C4-2B (cell line): Measurements from ENCODE around the gene FZR1.

Source experiments
- CTCF ChIP-seq: fragments of 450-650 bp; conservative IDR thresholded peaks from 2 replicates; pipeline ENCODE4 v1.5.1; 2017; ENCODE audit warnings: mild to moderate bottlenecking
- ZFX ChIP-seq: fragments of 450-650 bp; IDR thresholded peaks from 2 replicates; pipeline ENCODE4 v1.6.1; 2017

DNA sequence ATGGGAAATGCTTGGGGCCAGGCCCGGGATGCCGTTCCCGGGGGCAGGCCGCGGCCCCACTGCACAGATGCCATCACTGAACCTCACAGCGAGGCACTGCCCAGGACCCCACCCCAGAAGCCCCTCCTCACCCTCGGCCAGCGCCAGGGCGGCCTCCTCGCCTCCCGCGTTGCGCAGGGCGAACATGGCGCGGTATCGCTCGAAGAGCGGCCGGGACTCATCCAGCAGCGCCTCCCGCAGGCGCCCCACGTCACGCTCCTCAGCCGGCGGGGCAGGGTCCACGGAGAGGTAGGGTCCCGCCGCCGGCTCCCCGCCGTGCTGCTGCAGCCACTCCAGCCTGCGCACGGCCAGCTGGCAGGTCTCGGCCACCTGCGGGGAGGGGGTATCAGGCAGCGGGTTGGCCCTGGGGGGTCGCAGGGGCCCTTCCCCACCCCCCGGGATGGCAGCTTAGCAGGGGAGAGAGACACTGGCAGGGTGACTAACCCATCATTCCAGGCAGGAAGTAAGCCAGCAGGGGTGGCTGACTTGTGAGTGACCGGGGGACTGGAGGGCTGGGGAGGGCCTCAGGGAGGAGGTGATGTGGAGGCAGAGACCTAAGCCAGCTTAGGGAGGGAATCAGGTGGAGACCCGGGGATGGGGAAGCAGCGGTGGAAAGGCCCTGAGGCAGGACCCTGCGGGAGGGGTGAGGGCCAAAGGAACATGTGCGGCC lies 13.8 kb upstream of the FZR1 start:
- TF ChIP-seq CTCF, result no peak
- TF ChIP-seq ZFX, result no peak
